ENCODE measurements around the gene RAB6D. TPM values are rescaled to one million over a fixed set of nuclear protein-coding genes. Genes with fewer than 3 reads are reported as not detected.
"Not testable (repeated sequence)": the region's sequence is repeated elsewhere in the genome, so short reads cannot be mapped to it uniquely, and the experiment has no call there.

RAB6D gene
- total RNA-seq, 1 experiment from 2014 or later, result not detected

DNA sequence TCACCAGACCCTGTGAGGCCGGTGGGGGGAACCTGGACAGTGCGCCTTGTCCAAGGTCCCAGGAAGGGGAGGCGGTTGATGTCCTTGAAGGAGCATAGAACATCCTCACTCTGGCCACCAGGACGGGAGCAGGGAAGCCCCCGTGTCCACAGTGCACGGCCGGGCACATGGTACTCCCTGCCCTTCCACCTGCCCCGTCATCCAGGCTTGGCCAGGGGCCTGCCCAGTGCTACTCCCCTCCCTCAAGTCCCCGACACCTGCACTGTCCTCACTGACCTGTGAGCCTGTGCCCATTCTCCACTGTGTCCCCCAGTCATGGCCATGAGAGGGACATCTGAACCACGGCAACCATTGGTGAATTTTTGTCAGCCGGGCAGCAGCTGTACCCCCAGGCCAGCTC is 27.5 kb upstream of the RAB6D start:
- H4K8ac ChIP-seq (replicated peaks; ENCODE audit: insufficient read length, low read depth, low read length); H3K23ac ChIP-seq (ENCODE audit: insufficient read length, low read depth, low read length); H3K4ac ChIP-seq (ENCODE audit: low read depth, low read length); H3K9me3 ChIP-seq (ENCODE audit: control insufficient read depth, low read depth, low read length); H2BK12ac ChIP-seq (ENCODE audit: insufficient read length, low read depth, low read length); H3K79me1 ChIP-seq (ENCODE audit: insufficient read depth, low read depth, low read length, poor library complexity, severe bottlenecking); H3K79me2 ChIP-seq (ENCODE audit: insufficient read depth, low read length); H3K4me3 Mint-ChIP-seq; H3K36me3 Mint-ChIP-seq (ENCODE audit: insufficient read depth in 1 of 3, low read depth in 3 of 3); H3K4me1 ChIP-seq (ENCODE audit: insufficient read depth, low read length); H3K14ac ChIP-seq (ENCODE audit: insufficient read depth, low read length); H2BK5ac ChIP-seq (ENCODE audit: insufficient read length, low read length); H2BK15ac ChIP-seq (ENCODE audit: low read depth, low read length); DNase-seq; H3K56ac ChIP-seq (ENCODE audit: insufficient read length, low read depth, low read length); H2AK5ac ChIP-seq (ENCODE audit: insufficient read length, low read length); H2BK20ac ChIP-seq (ENCODE audit: low read depth, low read length, poor library complexity, severe bottlenecking); H3K4me2 ChIP-seq (ENCODE audit: insufficient read depth, insufficient read length, low read length); H3T11ph ChIP-seq (ENCODE audit: low read length); H3K4me1 Mint-ChIP-seq; H2AFZ ChIP-seq (ENCODE audit: low read length); H3K27ac ChIP-seq (ENCODE audit: insufficient read length, low read depth, low read length); H4K91ac ChIP-seq (ENCODE audit: insufficient read length, low read depth, low read length); H3K9ac ChIP-seq (ENCODE audit: extremely low read depth, insufficient read length, low read length); H3K27ac Mint-ChIP-seq; H3K23me2 ChIP-seq (ENCODE audit: insufficient read length, low read depth, low read length, poor library complexity, severe bottlenecking); H2BK120ac ChIP-seq (ENCODE audit: low read depth, low read length, poor library complexity, severe bottlenecking); H3K9me3 Mint-ChIP-seq; H3K18ac ChIP-seq (ENCODE audit: insufficient read length, low read depth, low read length); H4K20me1 ChIP-seq (ENCODE audit: control insufficient read depth, insufficient read depth, insufficient read length); H4K5ac ChIP-seq (ENCODE audit: insufficient read length, low read depth, low read length); H3K27me3 ChIP-seq (ENCODE audit: insufficient read depth, low read length): not testable (repeated sequence)
- no CpG with 5 or more reads among the region's 11 CpGs for WGBS (ENCODE audit: extremely low coverage, insufficient read length, low lambda C conversion rate)
- H3K27me3 Mint-ChIP-seq (ENCODE audit: low read depth), result peaks cover 16% of the 10 kb centered on the region

DNA sequence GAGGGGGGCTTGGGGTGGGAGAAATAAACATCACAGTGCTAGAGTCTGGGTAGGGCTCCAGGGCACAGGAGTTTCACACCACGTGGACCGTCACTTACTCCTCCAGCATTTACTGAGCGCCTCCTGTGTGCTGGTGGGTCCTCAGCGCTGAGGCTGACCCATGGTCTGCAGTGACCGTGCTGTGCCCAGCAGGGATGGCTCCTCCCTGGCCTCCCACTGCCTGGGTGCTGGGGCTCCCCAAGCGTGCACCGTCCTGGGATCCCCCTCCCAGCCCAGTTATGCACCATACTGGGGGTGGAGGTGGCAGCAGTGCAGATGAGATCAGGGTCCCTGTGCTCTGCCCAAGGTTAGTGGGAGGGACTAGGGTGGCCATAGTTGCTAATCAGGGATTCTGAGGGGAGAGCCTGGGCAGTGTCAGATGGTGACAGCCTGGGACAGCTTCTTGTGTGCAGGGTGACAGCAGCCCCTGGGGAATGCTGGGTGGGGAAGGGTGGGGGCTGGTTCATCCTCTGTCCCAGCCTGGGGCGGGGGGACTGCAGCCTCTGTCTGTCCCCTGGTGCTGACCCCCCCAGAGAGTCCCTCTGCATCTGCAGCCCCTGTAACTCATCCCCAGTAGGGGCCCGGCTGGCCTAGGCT is 26.6 kb upstream of the RAB6D start:
- not testable (repeated sequence) for H2AK5ac ChIP-seq (ENCODE audit: insufficient read length, low read length); H3K9me3 Mint-ChIP-seq; H2BK15ac ChIP-seq (ENCODE audit: low read depth, low read length); H3K4ac ChIP-seq (ENCODE audit: low read depth, low read length); H3K79me2 ChIP-seq (ENCODE audit: insufficient read depth, low read length); DNase-seq; H3K27me3 ChIP-seq (ENCODE audit: insufficient read depth, low read length); H2AFZ ChIP-seq (ENCODE audit: low read length); H2BK20ac ChIP-seq (ENCODE audit: low read depth, low read length, poor library complexity, severe bottlenecking); H3K27ac Mint-ChIP-seq; H3K4me2 ChIP-seq (ENCODE audit: insufficient read depth, insufficient read length, low read length); H2BK12ac ChIP-seq (ENCODE audit: insufficient read length, low read depth, low read length); H3K14ac ChIP-seq (ENCODE audit: insufficient read depth, low read length); H3K9me3 ChIP-seq (ENCODE audit: control insufficient read depth, low read depth, low read length); H3K18ac ChIP-seq (ENCODE audit: insufficient read length, low read depth, low read length); H3K56ac ChIP-seq (ENCODE audit: insufficient read length, low read depth, low read length); H4K5ac ChIP-seq (ENCODE audit: insufficient read length, low read depth, low read length); H3K4me1 Mint-ChIP-seq; H3K79me1 ChIP-seq (ENCODE audit: insufficient read depth, low read depth, low read length, poor library complexity, severe bottlenecking); H4K20me1 ChIP-seq (ENCODE audit: control insufficient read depth, insufficient read depth, insufficient read length); H4K8ac ChIP-seq (replicated peaks; ENCODE audit: insufficient read length, low read depth, low read length); H3K36me3 Mint-ChIP-seq (ENCODE audit: insufficient read depth in 1 of 3, low read depth in 3 of 3); H4K91ac ChIP-seq (ENCODE audit: insufficient read length, low read depth, low read length); H3K9ac ChIP-seq (ENCODE audit: extremely low read depth, insufficient read length, low read length); H3T11ph ChIP-seq (ENCODE audit: low read length); H2BK5ac ChIP-seq (ENCODE audit: insufficient read length, low read length); H2BK120ac ChIP-seq (ENCODE audit: low read depth, low read length, poor library complexity, severe bottlenecking); H3K23me2 ChIP-seq (ENCODE audit: insufficient read length, low read depth, low read length, poor library complexity, severe bottlenecking); H3K4me1 ChIP-seq (ENCODE audit: insufficient read depth, low read length); H3K23ac ChIP-seq (ENCODE audit: insufficient read length, low read depth, low read length); H3K4me3 Mint-ChIP-seq; H3K27ac ChIP-seq (ENCODE audit: insufficient read length, low read depth, low read length)
- WGBS (ENCODE audit: extremely low coverage, insufficient read length, low lambda C conversion rate), result no CpG with 5 or more reads among the region's 9 CpGs
- H3K27me3 Mint-ChIP-seq (ENCODE audit: low read depth), result peaks cover 19% of the 10 kb centered on the region

All from H9 (cell line).